ENCODE data around the gene SMIM45.

The SMIM45 gene

GRCh38 chr22:41929418-41929810, 22.5 kb upstream of the SMIM45 start:
- no CpG with 5 or more reads among the region's 8 CpGs for WGBS (ENCODE audit: low lambda C conversion rate)
- CTCF ChIA-PET, result no interaction called here

GRCh38 chr22:41931701-41932269, 20.2 kb upstream of the SMIM45 start:
- no peak for DNase-seq
- H3K27me3 ChIP-seq (ENCODE audit: insufficient read depth), result no peaks in the 10 kb centered on the region
- H4K20me1 ChIP-seq (ENCODE audit: insufficient read depth), result no peaks in the 10 kb centered on the region
- no peaks in the 10 kb centered on the region for H3K9me3 ChIP-seq
- TF ChIP-seq TAF1 (IDR thresholded peaks at IDR 0.05; ENCODE audit: borderline replicate concordance, low read depth, low read length) (no peak), JUND (IDR thresholded peaks at IDR 0.05) (no peak)
- H3K9me2 ChIP-seq, result no peaks in the 10 kb centered on the region
- H3K9ac ChIP-seq, result no peak overlapping the region
- no peak overlapping the region for H3K27ac ChIP-seq (ENCODE audit: low read depth in 2 of 2, low read length in 1 of 2)
- H3K79me2 ChIP-seq (ENCODE audit: insufficient read depth), result no peaks in the 10 kb centered on the region
- WGBS (ENCODE audit: low lambda C conversion rate), result 85% methylated on average over 4 of the region's 10 CpGs
- H3F3A ChIP-seq (replicated peaks; ENCODE audit: insufficient read depth), result no peaks in the 10 kb centered on the region
- POLR2A ChIA-PET, result interaction anchor here (0.6 kb wide), 1 partner anchor 54 kb away, joined by 3 read pairs; no protein-coding TSS in a partner anchor
- no peaks in the 10 kb centered on the region for H3K36me3 ChIP-seq (replicated peaks in 1 of 2; ENCODE audit: control insufficient read depth in 1 of 2, insufficient read depth in 2 of 2, low read length in 1 of 2)
- H2AFZ ChIP-seq (ENCODE audit: low read depth), result no peak overlapping the region
- CTCF ChIA-PET, result interaction anchor here (0.6 kb wide), 2 partner anchors 49 to 234 kb away, joined by 3 read pairs; no protein-coding TSS in a partner anchor
- no peak overlapping the region for H3K4me3 ChIP-seq (ENCODE audit: low read depth in 2 of 2, low read length in 1 of 2)
- H3K4me1 ChIP-seq (ENCODE audit: control insufficient read depth in 1 of 2, insufficient read depth in 2 of 2, low read depth in 1 of 2, low read length in 1 of 2), result no peaks in the 10 kb centered on the region; a peak in 1 of 4 replicates
- no peak overlapping the region for H3K4me2 ChIP-seq

More at GRCh38 chr22:41929418-41929810, 22.5 kb upstream of the SMIM45 start:
- Histone ChIP-seq H3K4me1 (ENCODE audit: control insufficient read depth in 1 of 2, insufficient read depth in 2 of 2, low read depth in 1 of 2, low read length in 1 of 2) (no peaks in the 10 kb centered on the region; a peak in 1 of 4 replicates), H4K20me1 (ENCODE audit: insufficient read depth) (no peaks in the 10 kb centered on the region), H3K27me3 (ENCODE audit: insufficient read depth) (no peaks in the 10 kb centered on the region), H3K9me2 (no peaks in the 10 kb centered on the region), H3F3A (replicated peaks; ENCODE audit: insufficient read depth) (no peaks in the 10 kb centered on the region), H2AFZ (ENCODE audit: low read depth) (no peak overlapping the region), H3K36me3 (replicated peaks in 1 of 2; ENCODE audit: control insufficient read depth in 1 of 2, insufficient read depth in 2 of 2, low read length in 1 of 2) (no peaks in the 10 kb centered on the region), H3K27ac (ENCODE audit: low read depth in 2 of 2, low read length in 1 of 2) (no peak overlapping the region), H3K9ac (no peak overlapping the region), H3K4me2 (no peak overlapping the region), H3K4me3 (ENCODE audit: low read depth in 2 of 2, low read length in 1 of 2) (no peak overlapping the region), H3K9me3 (no peaks in the 10 kb centered on the region), H3K79me2 (ENCODE audit: insufficient read depth) (no peaks in the 10 kb centered on the region)
- no peak for TF ChIP-seq NRF1 (IDR thresholded peaks at IDR 0.05; ENCODE audit: low read depth, low read length)
- no peak for TF ChIP-seq GABPA (IDR thresholded peaks at IDR 0.05; ENCODE audit: low read depth)
- TF ChIP-seq EZH2phosphoT487 (IDR thresholded peaks at IDR 0.05; ENCODE audit: borderline replicate concordance, low read depth), result no peak
- TF ChIP-seq PBX3 (IDR thresholded peaks at IDR 0.05), result no peak
- no peak for TF ChIP-seq IRF3 (IDR thresholded peaks at IDR 0.05; ENCODE audit: low read depth, low read length)
- TF ChIP-seq FOSL2 (IDR thresholded peaks at IDR 0.05; ENCODE audit: borderline replicate concordance, low read depth), result no peak
- no peak for TF ChIP-seq EP300 (IDR thresholded peaks at IDR 0.05; ENCODE audit: borderline replicate concordance in 1 of 2, low read depth in 1 of 2, low read length in 1 of 2)
- no peak for DNase-seq
- POLR2A ChIA-PET, result no interaction called here

Measured in SK-N-SH (cell line).